Measurements from ENCODE around the gene KRTAP5-8.

KRTAP5-8 gene

DNA sequence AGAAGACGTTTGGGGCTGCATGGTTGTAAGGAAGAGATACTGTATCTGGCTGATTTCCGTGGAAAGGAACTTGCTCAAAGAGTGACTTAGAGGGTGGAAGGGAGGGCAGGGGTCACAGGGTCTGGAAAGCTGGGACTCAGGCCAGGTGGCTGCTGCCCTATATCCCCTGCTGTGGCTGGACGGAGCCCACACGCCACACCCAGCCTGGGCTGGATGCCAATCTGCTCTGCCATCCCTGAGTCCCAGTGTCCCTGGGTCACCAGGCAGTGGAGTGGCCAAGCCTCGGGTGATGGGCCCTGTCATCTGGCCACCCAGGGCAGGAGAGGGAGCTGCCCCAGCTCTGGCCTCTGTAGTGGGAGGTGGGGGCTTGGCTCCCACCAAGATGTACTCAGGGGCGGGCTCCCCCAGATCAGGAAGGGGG, 37.2 kb upstream of the KRTAP5-8 start:
- Mint-ChIP-seq H3K4me3 (no peak overlapping the region), H3K9me3 (no peaks in the 10 kb centered on the region), H3K4me1 (ENCODE audit: low read depth) (peaks cover 6% of the 10 kb centered on the region), H3K27ac (no peak overlapping the region), H3K36me3 (ENCODE audit: low read depth) (peaks cover 45% of the 10 kb centered on the region), H3K27me3 (ENCODE audit: low read depth) (no peaks in the 10 kb centered on the region)
- no peak for DNase-seq (ENCODE audit: low spot score)

DNA sequence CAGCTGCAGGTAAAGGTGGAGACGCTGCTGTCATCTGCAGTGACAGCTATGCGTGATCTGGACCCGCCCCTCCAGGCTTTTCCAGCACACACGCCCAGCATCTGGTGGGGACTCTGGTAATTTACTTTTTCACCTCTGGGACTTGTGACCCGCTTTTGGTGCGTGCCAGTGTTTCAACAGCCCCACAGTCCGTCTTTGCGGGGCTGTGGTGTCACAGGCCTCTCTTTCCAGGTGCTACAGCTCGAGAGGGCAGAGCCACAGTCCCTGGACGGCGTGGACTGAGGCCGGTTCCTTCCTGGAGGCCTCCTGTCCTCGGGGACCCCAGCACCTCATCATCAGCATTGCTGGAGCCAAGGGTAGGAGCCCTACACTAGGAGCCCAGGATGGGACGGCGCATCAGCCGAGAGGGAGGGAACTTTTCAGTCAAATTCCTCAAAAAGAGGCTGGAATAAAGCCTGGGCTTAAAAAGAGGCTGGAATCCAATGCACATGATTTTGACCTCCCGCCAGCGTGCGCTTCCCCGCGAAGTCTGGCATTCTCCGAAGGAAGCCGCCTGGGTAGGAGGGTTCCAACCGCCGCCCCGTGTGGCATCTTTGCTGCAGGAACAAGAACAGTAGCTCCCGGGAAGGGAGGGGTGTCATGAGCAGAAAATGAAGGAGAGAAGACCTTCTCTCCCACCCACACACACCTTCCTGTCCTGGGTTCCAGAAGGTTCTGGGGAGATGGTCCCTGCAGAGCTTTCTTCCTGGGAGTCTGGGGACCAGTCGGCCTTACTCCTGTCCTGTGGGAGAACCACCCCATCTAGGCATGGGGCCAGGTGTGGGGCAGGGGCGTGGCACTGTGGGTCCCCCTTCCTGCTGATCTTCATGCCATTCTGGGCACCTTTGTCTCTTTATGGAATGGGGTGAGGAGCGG, 36.5 kb upstream of the KRTAP5-8 start:
- peaks cover 47% of the 10 kb centered on the region for H3K36me3 Mint-ChIP-seq (ENCODE audit: low read depth)
- peaks cover 6% of the 10 kb centered on the region for H3K4me1 Mint-ChIP-seq (ENCODE audit: low read depth)
- H3K27ac Mint-ChIP-seq: no peak overlapping the region
- no peaks in the 10 kb centered on the region for H3K9me3 Mint-ChIP-seq
- no peak for DNase-seq (ENCODE audit: low spot score)
- H3K4me3 Mint-ChIP-seq: no peak overlapping the region
- no peaks in the 10 kb centered on the region for H3K27me3 Mint-ChIP-seq (ENCODE audit: low read depth)

DNA sequence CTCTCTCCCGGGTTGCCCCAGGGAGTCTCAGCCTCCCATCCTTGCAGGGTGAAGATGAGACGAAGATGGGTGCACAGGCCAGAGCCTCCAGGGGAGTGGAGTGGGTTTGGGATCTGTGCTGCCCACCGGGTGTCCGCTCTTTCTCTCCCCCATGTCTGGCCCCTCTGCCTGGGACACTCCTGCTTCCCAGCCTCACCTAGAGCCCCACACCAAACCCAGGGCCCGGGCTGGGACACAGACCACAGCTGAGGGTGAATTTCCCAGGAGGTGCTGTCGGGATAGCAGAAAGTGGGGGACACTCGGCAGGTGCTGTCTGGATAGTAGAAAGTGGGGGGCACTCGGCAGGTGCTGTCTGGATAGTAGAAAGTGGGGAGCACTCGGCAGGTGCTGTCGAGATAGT, 35.8 kb upstream of the KRTAP5-8 start:
- Mint-ChIP-seq H3K27ac (no peak overlapping the region), H3K36me3 (ENCODE audit: low read depth) (peaks cover 45% of the 10 kb centered on the region), H3K27me3 (ENCODE audit: low read depth) (no peaks in the 10 kb centered on the region), H3K9me3 (no peaks in the 10 kb centered on the region), H3K4me1 (ENCODE audit: low read depth) (peaks cover 6% of the 10 kb centered on the region), H3K4me3 (no peak overlapping the region)
- DNase-seq (ENCODE audit: low spot score): no peak

DNA sequence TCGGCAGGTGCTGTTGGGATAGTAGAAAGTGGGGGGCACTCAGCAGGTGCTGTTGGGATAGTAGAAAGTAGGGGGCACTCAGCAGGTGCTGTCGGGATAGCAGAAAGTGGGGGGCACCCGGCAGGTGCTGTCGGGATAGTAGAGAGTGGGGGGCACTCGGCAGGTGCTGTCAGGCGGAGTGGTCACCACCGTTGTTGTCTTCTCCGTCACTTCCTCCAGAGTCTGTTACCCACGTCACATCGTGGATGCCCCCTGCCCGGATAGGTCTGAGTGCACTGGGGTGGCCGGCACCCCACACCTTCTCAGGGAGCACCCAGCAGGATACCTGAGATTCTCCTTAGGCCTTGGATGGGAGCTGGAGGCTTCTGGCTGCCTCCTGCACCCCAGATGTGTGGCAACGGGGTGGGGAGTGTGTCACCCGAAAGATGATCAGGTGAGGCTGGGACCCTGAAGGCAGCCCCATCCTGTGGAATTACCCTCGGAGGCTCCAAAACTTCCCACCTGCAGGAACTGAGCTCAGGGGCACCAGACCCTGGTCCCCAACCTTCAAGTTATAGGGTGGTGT, 34.9 kb upstream of the KRTAP5-8 start:
- Mint-ChIP-seq H3K36me3 (ENCODE audit: low read depth) (peaks cover 41% of the 10 kb centered on the region), H3K27ac (no peak overlapping the region), H3K9me3 (no peaks in the 10 kb centered on the region), H3K4me1 (ENCODE audit: low read depth) (peaks cover 6% of the 10 kb centered on the region), H3K4me3 (no peak overlapping the region), H3K27me3 (ENCODE audit: low read depth) (no peaks in the 10 kb centered on the region)
- DNase-seq (ENCODE audit: low spot score): no peak

DNA sequence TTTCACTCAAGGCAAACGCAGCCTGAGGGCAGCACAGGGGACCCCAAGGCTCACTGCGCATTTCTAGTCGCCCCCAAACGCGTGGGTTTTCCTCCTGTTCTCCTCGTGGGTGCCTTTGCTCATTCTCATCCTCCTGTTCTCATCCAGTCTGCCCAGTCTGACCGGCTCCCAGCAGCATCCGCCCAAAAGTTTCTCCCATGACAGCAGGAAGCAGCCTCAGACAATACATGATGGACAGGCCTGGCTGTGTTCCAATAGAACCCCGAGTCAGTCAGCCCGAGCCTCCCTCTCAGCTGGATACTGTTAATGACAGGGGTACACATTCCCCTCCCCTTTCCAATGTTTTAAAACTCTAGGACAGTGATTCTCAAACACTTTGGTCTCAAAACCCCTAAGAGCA, 33.3 kb upstream of the KRTAP5-8 start:
- Mint-ChIP-seq H3K36me3 (ENCODE audit: low read depth) (peaks cover 34% of the 10 kb centered on the region), H3K27me3 (ENCODE audit: low read depth) (no peaks in the 10 kb centered on the region), H3K4me3 (no peak overlapping the region), H3K27ac (no peak overlapping the region), H3K4me1 (ENCODE audit: low read depth) (no peaks in the 10 kb centered on the region), H3K9me3 (peaks cover 8% of the 10 kb centered on the region)
- DNase-seq (ENCODE audit: low spot score): no peak

DNA sequence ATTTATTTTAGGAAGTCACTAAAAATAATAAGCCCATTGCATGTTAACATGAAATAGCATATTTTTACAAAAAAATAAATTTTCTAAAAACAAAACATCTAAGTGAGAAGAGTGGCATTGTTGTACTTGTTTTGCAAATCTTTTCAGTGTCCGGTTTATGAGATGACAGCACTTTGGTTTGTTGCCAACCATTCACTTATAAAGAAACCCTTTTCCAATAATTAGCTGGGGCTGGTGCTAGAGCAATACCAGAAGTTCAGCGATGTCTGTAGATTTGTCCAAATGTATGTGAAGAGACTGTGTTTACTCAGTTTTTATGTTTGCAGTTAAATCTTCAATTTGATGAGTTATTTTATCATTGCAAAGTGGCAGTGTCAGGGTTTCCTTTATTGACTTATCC, 32.8 kb upstream of the KRTAP5-8 start:
- Mint-ChIP-seq H3K27ac (no peak overlapping the region), H3K4me3 (no peak overlapping the region), H3K4me1 (ENCODE audit: low read depth) (no peaks in the 10 kb centered on the region), H3K27me3 (ENCODE audit: low read depth) (no peaks in the 10 kb centered on the region), H3K9me3 (peaks cover 12% of the 10 kb centered on the region), H3K36me3 (ENCODE audit: low read depth) (peaks cover 31% of the 10 kb centered on the region)
- no peak for DNase-seq (ENCODE audit: low spot score)

DNA sequence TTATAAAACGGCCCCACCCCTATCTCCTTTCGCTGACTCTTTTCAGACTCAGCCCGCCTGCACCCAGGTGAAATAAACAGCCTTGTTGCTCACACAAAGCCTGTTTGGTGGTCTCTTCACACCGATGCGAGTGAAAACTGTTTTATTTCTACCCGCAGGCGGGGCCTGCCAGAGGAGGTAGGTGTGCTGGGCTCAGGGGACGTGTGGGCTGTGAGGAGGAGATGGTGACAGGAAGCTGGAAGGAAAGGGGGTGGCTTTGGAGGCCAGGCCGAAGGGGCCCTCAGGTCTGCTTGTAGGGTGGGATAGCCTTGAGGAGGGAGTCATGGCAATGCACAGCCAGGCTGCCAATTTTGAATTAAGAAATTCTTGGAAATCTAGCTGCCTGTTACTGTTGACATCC, 32.0 kb upstream of the KRTAP5-8 start:
- DNase-seq (ENCODE audit: low spot score): no peak
- H3K27me3 Mint-ChIP-seq (ENCODE audit: low read depth): no peaks in the 10 kb centered on the region
- no peak overlapping the region for H3K4me3 Mint-ChIP-seq
- peaks cover 12% of the 10 kb centered on the region for H3K9me3 Mint-ChIP-seq
- H3K36me3 Mint-ChIP-seq (ENCODE audit: low read depth): peaks cover 23% of the 10 kb centered on the region
- H3K27ac Mint-ChIP-seq: no peak overlapping the region
- no peaks in the 10 kb centered on the region for H3K4me1 Mint-ChIP-seq (ENCODE audit: low read depth)

DNA sequence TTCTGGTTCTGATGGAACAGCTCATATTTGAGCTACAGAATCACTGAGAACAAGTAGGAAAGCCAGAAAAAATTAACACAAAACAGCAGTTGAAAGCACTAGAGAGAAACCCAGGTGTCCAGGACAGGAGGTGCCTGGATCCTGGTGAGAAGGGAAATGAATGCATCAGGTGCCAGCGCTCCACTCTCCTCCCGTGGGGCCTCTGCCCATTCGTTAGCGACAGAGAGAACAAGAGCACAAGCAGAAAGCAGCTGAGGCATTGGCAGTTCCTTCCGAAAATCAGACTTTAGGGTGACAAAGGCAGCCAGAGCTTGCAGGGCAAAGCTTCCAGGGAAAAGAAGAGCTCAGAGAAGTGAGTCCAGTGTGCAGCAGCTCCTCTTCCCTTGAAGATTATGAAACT, 30.7 kb upstream of the KRTAP5-8 start:
- Mint-ChIP-seq H3K27me3 (ENCODE audit: low read depth) (no peaks in the 10 kb centered on the region), H3K4me1 (ENCODE audit: low read depth) (no peaks in the 10 kb centered on the region), H3K27ac (no peak overlapping the region), H3K4me3 (no peak overlapping the region), H3K36me3 (ENCODE audit: low read depth) (peaks cover 22% of the 10 kb centered on the region), H3K9me3 (peaks cover 12% of the 10 kb centered on the region)
- no peak for DNase-seq (ENCODE audit: low spot score)

DNA sequence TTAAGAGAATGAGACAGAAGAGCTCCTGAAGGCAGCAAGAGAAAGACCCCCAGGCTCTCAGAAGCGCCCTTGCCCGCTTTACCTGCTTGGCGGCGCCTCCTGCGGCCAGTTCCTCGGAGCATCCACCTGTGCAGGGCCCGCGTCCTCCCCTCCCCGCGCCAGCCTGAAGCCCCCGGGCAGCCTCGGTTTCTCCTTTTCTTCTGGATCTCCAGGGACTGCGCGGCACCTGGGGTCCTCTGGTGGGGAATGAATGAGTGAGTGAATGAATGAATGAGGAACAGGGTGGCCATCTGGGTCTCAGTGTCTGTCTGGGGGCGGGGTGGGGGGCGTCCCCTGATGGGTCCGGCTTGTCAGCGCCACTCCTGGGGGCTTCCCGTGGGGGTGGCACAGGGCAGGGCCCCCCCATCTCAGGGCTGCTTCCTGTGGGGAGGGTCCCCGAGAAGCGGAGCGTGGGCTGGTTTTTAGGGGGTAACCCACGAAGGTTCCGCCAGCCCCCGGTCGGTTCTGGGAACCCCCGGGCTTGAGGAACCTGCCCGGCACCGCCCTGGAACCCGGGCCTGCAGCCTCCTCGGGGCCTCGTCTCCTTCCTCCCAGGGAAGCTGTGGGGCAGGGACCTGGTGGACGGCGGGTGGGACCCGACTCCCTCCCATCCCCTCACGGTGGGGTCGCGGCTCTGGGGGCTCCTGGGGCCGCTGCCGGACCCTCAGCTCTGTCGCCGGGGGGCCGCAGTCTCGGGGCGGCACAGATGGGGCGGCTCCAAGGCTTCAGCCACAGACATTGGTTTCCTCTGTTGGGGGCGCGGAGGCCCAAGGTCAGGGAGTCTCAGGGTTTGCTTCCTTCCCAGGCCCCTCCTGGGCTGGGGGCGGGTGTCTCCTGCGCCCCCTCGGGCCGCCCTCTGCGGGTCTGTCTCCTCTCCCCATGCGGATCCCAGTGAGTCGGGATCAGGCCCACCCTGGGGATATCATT, 19.0 kb upstream of the KRTAP5-8 start:
- Mint-ChIP-seq H3K9me3 (peaks cover 5% of the 10 kb centered on the region), H3K27me3 (ENCODE audit: low read depth) (no peaks in the 10 kb centered on the region), H3K4me3 (no peak overlapping the region), H3K27ac (no peak overlapping the region), H3K36me3 (ENCODE audit: low read depth) (no peaks in the 10 kb centered on the region), H3K4me1 (ENCODE audit: low read depth) (no peaks in the 10 kb centered on the region)
- DNase-seq (ENCODE audit: low spot score): no peak

DNA sequence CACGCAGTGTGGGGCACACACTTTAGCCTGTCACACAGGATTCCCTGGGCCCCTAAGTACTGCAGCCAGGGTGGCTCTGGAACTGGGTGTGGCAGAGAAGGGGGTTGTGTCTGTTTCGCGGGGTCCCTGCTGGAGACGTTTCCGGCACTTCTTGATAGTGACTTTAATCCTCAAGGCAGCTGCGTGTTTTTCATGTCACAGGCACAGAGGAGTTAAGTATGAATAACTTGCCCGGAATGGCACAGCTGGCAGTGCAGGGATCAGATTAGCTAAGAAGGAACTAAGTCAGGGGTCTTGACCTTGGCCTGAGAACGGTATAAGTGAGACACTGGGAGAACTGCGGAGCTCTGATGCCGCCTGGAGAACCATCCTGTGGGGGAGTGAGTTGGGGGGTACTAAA, 18.3 kb upstream of the KRTAP5-8 start:
- no peaks in the 10 kb centered on the region for H3K36me3 Mint-ChIP-seq (ENCODE audit: low read depth)
- H3K9me3 Mint-ChIP-seq: peaks cover 5% of the 10 kb centered on the region
- no peaks in the 10 kb centered on the region for H3K27me3 Mint-ChIP-seq (ENCODE audit: low read depth)
- H3K27ac Mint-ChIP-seq: no peak overlapping the region
- H3K4me3 Mint-ChIP-seq: no peak overlapping the region
- no peak for DNase-seq (ENCODE audit: low spot score)
- H3K4me1 Mint-ChIP-seq (ENCODE audit: low read depth): no peaks in the 10 kb centered on the region

DNA sequence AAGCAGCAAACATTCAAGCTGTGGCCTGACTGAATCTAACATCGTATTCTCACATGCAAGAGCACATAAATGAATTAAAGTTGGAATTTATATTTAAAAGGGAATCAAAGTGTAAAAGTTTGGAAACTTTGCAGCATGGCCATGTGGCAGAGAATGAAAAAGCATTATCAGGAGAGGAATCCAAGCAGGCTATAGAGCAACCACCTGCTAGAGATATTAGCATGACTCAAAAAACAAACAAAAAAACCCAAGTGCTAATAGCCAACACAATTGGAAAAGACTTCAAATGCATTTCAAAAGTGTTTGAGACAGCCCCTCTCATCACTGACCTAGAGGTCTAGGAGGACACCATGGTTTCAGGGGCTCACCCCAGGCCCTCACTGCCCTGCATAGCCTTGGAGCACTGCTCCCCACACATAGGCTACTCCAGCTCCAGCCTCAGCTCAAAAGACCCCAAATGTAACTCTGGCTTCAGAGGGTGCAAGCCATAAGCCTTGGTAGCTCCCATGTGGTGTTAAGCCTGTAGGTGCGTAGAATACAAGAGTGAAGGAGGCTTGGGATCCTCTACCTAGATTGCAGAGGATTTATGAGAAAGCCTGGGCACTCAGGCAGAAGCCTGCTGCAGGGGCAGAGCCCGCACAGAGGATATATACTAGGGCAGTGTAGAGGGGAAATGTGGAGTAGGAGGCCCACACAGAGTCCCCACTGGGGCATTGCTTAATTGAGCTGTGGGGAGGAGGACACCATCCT, 12.5 kb upstream of the KRTAP5-8 start:
- Mint-ChIP-seq H3K9me3 (peaks cover 5% of the 10 kb centered on the region), H3K4me3 (no peak overlapping the region), H3K36me3 (ENCODE audit: low read depth) (no peaks in the 10 kb centered on the region), H3K27ac (no peak overlapping the region), H3K27me3 (ENCODE audit: low read depth) (peaks cover 3% of the 10 kb centered on the region), H3K4me1 (ENCODE audit: low read depth) (no peaks in the 10 kb centered on the region)
- DNase-seq (ENCODE audit: low spot score): no peak

DNA sequence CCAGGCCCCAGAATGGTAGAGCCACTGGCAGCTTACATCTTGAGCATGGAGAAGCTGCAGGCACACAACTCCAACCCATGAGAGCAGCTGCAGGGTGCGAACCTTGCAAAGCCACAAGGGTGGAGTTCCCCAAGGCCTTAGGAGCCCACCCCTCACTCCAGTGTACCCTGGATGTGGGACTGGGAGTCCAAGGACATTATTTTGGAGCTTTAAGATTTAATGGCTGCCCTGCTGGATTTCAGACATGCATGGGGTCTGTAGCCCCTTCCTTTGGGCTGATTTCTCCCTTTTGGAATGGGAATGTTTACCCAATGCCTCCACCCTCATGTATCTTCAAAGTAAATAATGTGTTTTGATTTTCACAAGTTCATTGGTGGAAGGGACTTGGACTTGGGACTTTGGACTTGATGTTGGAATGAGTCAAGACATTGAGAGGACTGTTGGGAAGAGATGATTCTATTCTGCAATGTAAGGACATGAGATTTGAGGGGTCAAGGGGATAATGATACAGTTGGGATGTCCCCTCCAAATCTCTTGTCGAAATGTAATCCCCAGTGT, 11.8 kb upstream of the KRTAP5-8 start:
- Mint-ChIP-seq H3K9me3 (peaks cover 5% of the 10 kb centered on the region), H3K27ac (no peak overlapping the region), H3K27me3 (ENCODE audit: low read depth) (peaks cover 3% of the 10 kb centered on the region), H3K4me3 (no peak overlapping the region), H3K4me1 (ENCODE audit: low read depth) (no peaks in the 10 kb centered on the region), H3K36me3 (ENCODE audit: low read depth) (no peaks in the 10 kb centered on the region)
- no peak for DNase-seq (ENCODE audit: low spot score)

Data from T-helper 2 cell treated with Interferon-gamma antibody and Interleukin-4, amounts not matched to agents 5 μg/mL and 100 μg/mL, for 36 hours (primary cell).